ENCODE results near the gene SLA2. TPM values are rescaled to one million over a fixed set of nuclear protein-coding genes. Genes with fewer than 3 reads are reported as not detected.

The SLA2 gene
- total RNA-seq, 1 experiment from 2014 or later = not detected

- ChIA-PET POLR2A (ENCODE audit: low non-redundant PET) (interaction anchor here (0.7 kb wide), 1 partner anchor 26 kb away, joined by 3 read pairs; no protein-coding TSS in a partner anchor), CTCF (interaction anchor here (0.7 kb wide), 1 partner anchor 22 kb away, joined by 3 read pairs; the partner anchor contains the start of gene RAB5IF)
- BruUV-seq (replicated peaks) = no TSS peak
- intact Hi-C loops (cut with micrococcal nuclease; ENCODE audit: unreplicated experiment) = no loop called here
- TF ChIP-seq EZH2 (IDR thresholded peaks at IDR 0.05; ENCODE audit: borderline replicate concordance, low read depth, low read length, poor library complexity, severe bottlenecking) = no peak
- TF ChIP-seq, protein P1, sequence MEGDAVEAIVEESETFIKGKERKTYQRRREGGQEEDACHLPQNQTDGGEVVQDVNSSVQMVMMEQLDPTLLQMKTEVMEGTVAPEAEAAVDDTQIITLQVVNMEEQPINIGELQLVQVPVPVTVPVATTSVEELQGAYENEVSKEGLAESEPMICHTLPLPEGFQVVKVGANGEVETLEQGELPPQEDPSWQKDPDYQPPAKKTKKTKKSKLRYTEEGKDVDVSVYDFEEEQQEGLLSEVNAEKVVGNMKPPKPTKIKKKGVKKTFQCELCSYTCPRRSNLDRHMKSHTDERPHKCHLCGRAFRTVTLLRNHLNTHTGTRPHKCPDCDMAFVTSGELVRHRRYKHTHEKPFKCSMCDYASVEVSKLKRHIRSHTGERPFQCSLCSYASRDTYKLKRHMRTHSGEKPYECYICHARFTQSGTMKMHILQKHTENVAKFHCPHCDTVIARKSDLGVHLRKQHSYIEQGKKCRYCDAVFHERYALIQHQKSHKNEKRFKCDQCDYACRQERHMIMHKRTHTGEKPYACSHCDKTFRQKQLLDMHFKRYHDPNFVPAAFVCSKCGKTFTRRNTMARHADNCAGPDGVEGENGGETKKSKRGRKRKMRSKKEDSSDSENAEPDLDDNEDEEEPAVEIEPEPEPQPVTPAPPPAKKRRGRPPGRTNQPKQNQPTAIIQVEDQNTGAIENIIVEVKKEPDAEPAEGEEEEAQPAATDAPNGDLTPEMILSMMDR (conservative IDR thresholded peaks at IDR 0.05; ENCODE audit: low read depth, low read length) = no peak
- no peak for DNase-seq (ENCODE audit: low spot score)
- Histone ChIP-seq H3K9me3 (ENCODE audit: low read depth, low read length, poor library complexity, severe bottlenecking) (no peaks in the 10 kb centered on the region), H3K4me3 (ENCODE audit: low read depth, low read length, poor library complexity, severe bottlenecking) (no peak overlapping the region), H3K4me1 (ENCODE audit: insufficient read depth, low read length, poor library complexity, severe bottlenecking) (no peaks in the 10 kb centered on the region), H3K27ac (ENCODE audit: low read depth, low read length, poor library complexity, severe bottlenecking) (no peak overlapping the region), H3K36me3 (ENCODE audit: insufficient read depth, low read length, poor library complexity, severe bottlenecking) (no peaks in the 10 kb centered on the region), H3K27me3 (replicated peaks; ENCODE audit: insufficient read depth, low read depth, low read length, poor library complexity) (no peaks in the 10 kb centered on the region)
Measured at GRCh38 chr20:36628076-36628475, 17.9 kb downstream of the SLA2 start.

GRCh38 chr20:36624944-36625324 is 21.1 kb downstream of the SLA2 start:
- Histone ChIP-seq H3K4me1 (ENCODE audit: insufficient read depth, low read length, poor library complexity, severe bottlenecking) (no peaks in the 10 kb centered on the region), H3K27me3 (replicated peaks; ENCODE audit: insufficient read depth, low read depth, low read length, poor library complexity) (no peaks in the 10 kb centered on the region), H3K9me3 (ENCODE audit: low read depth, low read length, poor library complexity, severe bottlenecking) (no peaks in the 10 kb centered on the region), H3K4me3 (ENCODE audit: low read depth, low read length, poor library complexity, severe bottlenecking) (no peak overlapping the region), H3K27ac (ENCODE audit: low read depth, low read length, poor library complexity, severe bottlenecking) (no peak overlapping the region), H3K36me3 (ENCODE audit: insufficient read depth, low read length, poor library complexity, severe bottlenecking) (no peaks in the 10 kb centered on the region)
- no TSS peak for BruUV-seq (replicated peaks)
- DNase-seq (ENCODE audit: low spot score) = no peak
- ChIA-PET CTCF (no interaction called here), POLR2A (ENCODE audit: low non-redundant PET) (no interaction called here)
- intact Hi-C loops (cut with micrococcal nuclease; ENCODE audit: unreplicated experiment) = no loop called here
- TF ChIP-seq, protein P1 (conservative IDR thresholded peaks at IDR 0.05; ENCODE audit: low read depth, low read length) = no peak
- no peak for TF ChIP-seq EZH2 (IDR thresholded peaks at IDR 0.05; ENCODE audit: borderline replicate concordance, low read depth, low read length, poor library complexity, severe bottlenecking)

GRCh38 chr20:36624068-36624943 is 21.7 kb downstream of the SLA2 start:
- Histone ChIP-seq H3K27me3 (replicated peaks; ENCODE audit: insufficient read depth, low read depth, low read length, poor library complexity) (no peaks in the 10 kb centered on the region), H3K9me3 (ENCODE audit: low read depth, low read length, poor library complexity, severe bottlenecking) (no peaks in the 10 kb centered on the region), H3K27ac (ENCODE audit: low read depth, low read length, poor library complexity, severe bottlenecking) (no peak overlapping the region), H3K4me3 (ENCODE audit: low read depth, low read length, poor library complexity, severe bottlenecking) (no peak overlapping the region), H3K4me1 (ENCODE audit: insufficient read depth, low read length, poor library complexity, severe bottlenecking) (no peaks in the 10 kb centered on the region), H3K36me3 (ENCODE audit: insufficient read depth, low read length, poor library complexity, severe bottlenecking) (no peaks in the 10 kb centered on the region)
- no peak for DNase-seq (ENCODE audit: low spot score)
- TF ChIP-seq EZH2 (IDR thresholded peaks at IDR 0.05; ENCODE audit: borderline replicate concordance, low read depth, low read length, poor library complexity, severe bottlenecking) = no peak
- TF ChIP-seq, protein P1 (conservative IDR thresholded peaks at IDR 0.05; ENCODE audit: low read depth, low read length) = no peak
- CTCF ChIA-PET = no interaction called here
- intact Hi-C loops (cut with micrococcal nuclease; ENCODE audit: unreplicated experiment) = no loop called here
- POLR2A ChIA-PET (ENCODE audit: low non-redundant PET) = no interaction called here
- no TSS peak for BruUV-seq (replicated peaks)

Data from A673 (cell line).